ENCODE results near the gene NAALADL2. TPM values are rescaled to one million over a fixed set of nuclear protein-coding genes. Genes with fewer than 3 reads are reported as not detected.

The NAALADL2 gene
- total and polyA plus RNA-seq, 2 donors (not counting 1 experiment from before 2014, with no cell fraction given), result not detected

GRCh38 chr3:174822320-174822719, 36.8 kb upstream of the NAALADL2 start:
- H3K4me3 Mint-ChIP-seq, result no peak overlapping the region
- no peaks in the 10 kb centered on the region for H3K79me2 ChIP-seq (ENCODE audit: control insufficient read depth, insufficient read depth, low read length)
- H3K9me3 Mint-ChIP-seq (ENCODE audit: insufficient read depth), result peaks cover 3% of the 10 kb centered on the region
- H3K4me1 Mint-ChIP-seq, result no peaks in the 10 kb centered on the region
- H3K9me3 ChIP-seq (ENCODE audit: control extremely low read depth in 1 of 3, control insufficient read depth in 2 of 3, insufficient read depth in 1 of 3, low read length in 2 of 3), result peaks cover 0 to 1% (median 0%) of the 10 kb centered on the region in 3 donors
- H3K4me1 ChIP-seq (ENCODE audit: control insufficient read depth in 2 of 2, insufficient read depth in 2 of 2, low read length in 2 of 2), result no peaks in the 10 kb centered on the region
- TF ChIP-seq CTCF (IDR thresholded peaks at IDR 0.05) (no peak), EZH2 (IDR thresholded peaks at IDR 0.05; ENCODE audit: borderline replicate concordance, insufficient read depth, low read depth, low read length, poor library complexity, severe bottlenecking) (no peak)
- H3K4me3 ChIP-seq (ENCODE audit: control extremely low read depth in 1 of 5, extremely low read depth in 1 of 5, insufficient read depth in 1 of 5, low read depth in 2 of 5, low read length in 4 of 5), result no peak overlapping the region
- H3K27me3 Mint-ChIP-seq, result no peaks in the 10 kb centered on the region
- no peak overlapping the region for H3K4me2 ChIP-seq (replicated peaks; ENCODE audit: low read depth, low read length, poor library complexity, severe bottlenecking)
- DNase-seq, result no peak
- ChIA-PET CTCF (no interaction called here), POLR2A (no interaction called here)
- no peak for ATAC-seq (ENCODE audit: low read depth)
- no peaks in the 10 kb centered on the region for H3K27me3 ChIP-seq (replicated peaks in 1 of 4; ENCODE audit: control extremely low read depth in 1 of 4, control insufficient read depth in 3 of 4, insufficient read depth in 4 of 4, low read length in 3 of 4)
- H3K27ac ChIP-seq (ENCODE audit: low read length in 2 of 2), result no peak overlapping the region
- H3K27ac Mint-ChIP-seq, result no peak overlapping the region
- H3K9ac ChIP-seq (ENCODE audit: low read length), result no peak overlapping the region
- no peaks in the 10 kb centered on the region for H4K20me1 ChIP-seq (ENCODE audit: control insufficient read depth, insufficient read depth, low read length, poor library complexity, severe bottlenecking)
- WGBS (ENCODE audit: insufficient coverage), result 89% methylated on average over 2 of the region's 2 CpGs
- intact Hi-C loops (cut with micrococcal nuclease), result no loop called here
- no peak overlapping the region for H2AFZ ChIP-seq (ENCODE audit: insufficient read depth, low read depth, low read length, poor library complexity, severe bottlenecking)
- no peaks in the 10 kb centered on the region for H3K36me3 ChIP-seq (replicated peaks in 1 of 2; ENCODE audit: control extremely low read depth in 1 of 2, control insufficient read depth in 1 of 2, extremely low read depth in 1 of 2, insufficient read depth in 2 of 2, low read length in 1 of 2)

GRCh38 chr3:174826069-174826468, 33.1 kb upstream of the NAALADL2 start:
- no peaks in the 10 kb centered on the region for H3K4me1 Mint-ChIP-seq

More at GRCh38 chr3:174826069-174826468, 33.1 kb upstream of the NAALADL2 start:
- no peak for TF ChIP-seq EZH2 (IDR thresholded peaks at IDR 0.05; ENCODE audit: borderline replicate concordance, insufficient read depth, low read depth, low read length, poor library complexity, severe bottlenecking)
- TF ChIP-seq CTCF (IDR thresholded peaks at IDR 0.05), result no peak
- H3K4me1 ChIP-seq (ENCODE audit: control insufficient read depth in 2 of 2, insufficient read depth in 2 of 2, low read length in 2 of 2), result no peaks in the 10 kb centered on the region
- H3K27ac Mint-ChIP-seq, result no peak overlapping the region
- H3K36me3 ChIP-seq (replicated peaks in 1 of 2; ENCODE audit: control extremely low read depth in 1 of 2, control insufficient read depth in 1 of 2, extremely low read depth in 1 of 2, insufficient read depth in 2 of 2, low read length in 1 of 2), result no peaks in the 10 kb centered on the region
- H3K27ac ChIP-seq (ENCODE audit: low read length in 2 of 2), result no peak overlapping the region
- no peaks in the 10 kb centered on the region for H4K20me1 ChIP-seq (ENCODE audit: control insufficient read depth, insufficient read depth, low read length, poor library complexity, severe bottlenecking)
- no peaks in the 10 kb centered on the region for H3K27me3 Mint-ChIP-seq
- no peak overlapping the region for H3K9ac ChIP-seq (ENCODE audit: low read length)
- no peaks in the 10 kb centered on the region for H3K27me3 ChIP-seq (replicated peaks in 1 of 4; ENCODE audit: control extremely low read depth in 1 of 4, control insufficient read depth in 3 of 4, insufficient read depth in 4 of 4, low read length in 3 of 4)
- peaks cover 0 to 1% (median 0%) of the 10 kb centered on the region in 3 donors for H3K9me3 ChIP-seq (ENCODE audit: control extremely low read depth in 1 of 3, control insufficient read depth in 2 of 3, insufficient read depth in 1 of 3, low read length in 2 of 3)
- ChIA-PET POLR2A (no interaction called here), CTCF (no interaction called here)
- no peak overlapping the region for H2AFZ ChIP-seq (ENCODE audit: insufficient read depth, low read depth, low read length, poor library complexity, severe bottlenecking)
- no peak overlapping the region for H3K4me3 Mint-ChIP-seq
- no peaks in the 10 kb centered on the region for H3K79me2 ChIP-seq (ENCODE audit: control insufficient read depth, insufficient read depth, low read length)
- intact Hi-C loops (cut with micrococcal nuclease), result no loop called here
- DNase-seq, result no peak
- no peak for ATAC-seq (ENCODE audit: low read depth)
- H3K9me3 Mint-ChIP-seq (ENCODE audit: insufficient read depth), result peaks cover 3% of the 10 kb centered on the region
- H3K4me3 ChIP-seq (ENCODE audit: control extremely low read depth in 1 of 5, extremely low read depth in 1 of 5, insufficient read depth in 1 of 5, low read depth in 2 of 5, low read length in 4 of 5), result no peak overlapping the region
- no peak overlapping the region for H3K4me2 ChIP-seq (replicated peaks; ENCODE audit: low read depth, low read length, poor library complexity, severe bottlenecking)

Data from B cell (primary cell).